Breast epithelium (tissue), 3 donors: Measurements from ENCODE around the gene FGF6.

ENCODE experiments used
- POLR2A ChIP-seq: fragments of 450-650 bp; IDR thresholded peaks from one replicate; pipeline ENCODE4 v1.6.1; 2016; ENCODE audit warnings: antibody characterized with exemption, mild to moderate bottlenecking, moderate library complexity
- POLR2AphosphoS5 ChIP-seq, 3 donors: sonication (generic); formaldehyde crosslinking; IDR thresholded peaks; one replicate each; pipeline ENCODE4 v1.6.1; 2017; ENCODE audit warnings: antibody characterized with exemption in 3 of 3
- TF ChIP-seq, protein P1 (sequence below), 3 donors: fragments of 450-650 bp; IDR thresholded peaks; one replicate each; pipeline ENCODE4 v1.5.1; 2016 to 2017; ENCODE audit warnings: antibody characterized with exemption in 3 of 3, mild to moderate bottlenecking in 3 of 3, moderate library complexity in 3 of 3

DNA sequence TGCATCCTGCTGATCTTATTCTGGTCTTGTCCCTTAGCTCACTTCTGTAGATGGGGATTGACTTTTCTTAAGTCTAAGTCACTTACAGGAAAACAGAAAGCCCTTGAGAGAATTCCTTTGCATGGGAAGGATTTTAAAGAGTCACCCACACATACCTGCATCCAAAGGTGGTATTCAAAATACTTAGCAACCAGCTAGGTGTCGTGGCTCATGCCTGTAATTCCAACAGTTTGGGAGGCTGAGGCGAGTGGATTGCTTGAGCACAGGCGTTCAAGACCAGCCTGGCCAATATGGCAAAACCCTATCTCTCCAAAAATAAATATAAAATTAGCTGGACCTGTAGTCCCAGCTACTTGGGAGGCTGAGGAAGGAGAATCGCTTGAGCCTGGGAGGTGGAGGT, 14.2 kb downstream of the FGF6 start:
- TF ChIP-seq POLR2A, result no peak
- TF ChIP-seq, protein P1, sequence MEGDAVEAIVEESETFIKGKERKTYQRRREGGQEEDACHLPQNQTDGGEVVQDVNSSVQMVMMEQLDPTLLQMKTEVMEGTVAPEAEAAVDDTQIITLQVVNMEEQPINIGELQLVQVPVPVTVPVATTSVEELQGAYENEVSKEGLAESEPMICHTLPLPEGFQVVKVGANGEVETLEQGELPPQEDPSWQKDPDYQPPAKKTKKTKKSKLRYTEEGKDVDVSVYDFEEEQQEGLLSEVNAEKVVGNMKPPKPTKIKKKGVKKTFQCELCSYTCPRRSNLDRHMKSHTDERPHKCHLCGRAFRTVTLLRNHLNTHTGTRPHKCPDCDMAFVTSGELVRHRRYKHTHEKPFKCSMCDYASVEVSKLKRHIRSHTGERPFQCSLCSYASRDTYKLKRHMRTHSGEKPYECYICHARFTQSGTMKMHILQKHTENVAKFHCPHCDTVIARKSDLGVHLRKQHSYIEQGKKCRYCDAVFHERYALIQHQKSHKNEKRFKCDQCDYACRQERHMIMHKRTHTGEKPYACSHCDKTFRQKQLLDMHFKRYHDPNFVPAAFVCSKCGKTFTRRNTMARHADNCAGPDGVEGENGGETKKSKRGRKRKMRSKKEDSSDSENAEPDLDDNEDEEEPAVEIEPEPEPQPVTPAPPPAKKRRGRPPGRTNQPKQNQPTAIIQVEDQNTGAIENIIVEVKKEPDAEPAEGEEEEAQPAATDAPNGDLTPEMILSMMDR (IDR thresholded peaks at IDR 0.05), result no peak
- no peak for TF ChIP-seq POLR2AphosphoS5 (IDR thresholded peaks at IDR 0.05)
